Measurements from ENCODE around the gene KLRF2.

- TF ChIP-seq CTCF (IDR thresholded peaks at IDR 0.05; ENCODE audit: insufficient read depth, low read length) (no peak), REST (IDR thresholded peaks at IDR 0.05; ENCODE audit: insufficient replicate concordance, low read depth) (no peak), POLR2AphosphoS5 (IDR thresholded peaks at IDR 0.05; ENCODE audit: low read depth) (no peak), GABPA (IDR thresholded peaks at IDR 0.05; ENCODE audit: low read depth) (no peak)
Observed at GRCh38 chr12:9895215-9895971, 14.1 kb downstream of the KLRF2 start.

All from HL-60 (cell line).